CD4-positive, alpha-beta memory T cell (primary cell): ENCODE data around the gene CUX1. TPM values are rescaled to one million over a fixed set of nuclear protein-coding genes. Genes with fewer than 3 reads are reported as not detected.

Experiments
- CTCF ChIA-PET: fragments of 350-600 bp; sonication (Branson Sonifier 250); formaldehyde crosslinking; loops from one replicate; lab custom pipeline; 2021; ENCODE audit warnings: inconsistent platforms; ENCODE audit not compliant: partially characterized antibody; lab: Charles Lee
- POLR2A ChIA-PET: fragments of 350-600 bp; sonication (Branson Sonifier 250); formaldehyde crosslinking; loops from one replicate; lab custom pipeline; 2021; ENCODE audit not compliant: partially characterized antibody; lab: Charles Lee
- DNase-seq, 5 donors: peaks; one replicate each; pipeline versions ENCODE4 v3.0.0 to v3.0.0-alpha.2; 2020 to 2022; ENCODE audit warnings: mixed read lengths in 1 of 5
- H3K27ac ChIP-seq: one replicate; pipeline ENCODE4 v1.7.0; 2013; ENCODE audit warnings: low read depth, low read length
- H3K27me3 ChIP-seq: 2 replicates; pipeline ENCODE4 v1.7.0; 2013; ENCODE audit warnings: mild to moderate bottlenecking, low read length, moderate library complexity; ENCODE audit not compliant: insufficient read depth
- H3K36me3 ChIP-seq: 2 replicates; pipeline ENCODE4 v1.7.0; 2013; ENCODE audit warnings: mild to moderate bottlenecking, low read length, moderate library complexity; ENCODE audit not compliant: insufficient read depth
- H3K4me1 ChIP-seq: 2 replicates; pipeline ENCODE4 v1.7.0; 2013; ENCODE audit warnings: mild to moderate bottlenecking, low read length, moderate library complexity; ENCODE audit not compliant: insufficient read depth
- H3K4me3 ChIP-seq, 2 donors: one replicate each; pipeline ENCODE4 v1.7.0; 2013; ENCODE audit warnings: low read length in 2 of 2, mild to moderate bottlenecking in 1 of 2
- H3K9me3 ChIP-seq, 2 donors: one replicate each; pipeline ENCODE4 v1.7.0; 2013; ENCODE audit warnings: low read length in 2 of 2, control low read depth in 1 of 2; ENCODE audit not compliant: control insufficient read depth in 1 of 2
- H3K27ac Mint-ChIP-seq, 7 donors: one replicate each; pipeline ENCODE4 v1.8.0; 2020 to 2021; ENCODE audit warnings: mixed read lengths in 7 of 7, mild to moderate bottlenecking in 6 of 7, inconsistent platforms in 3 of 7, moderate library complexity in 3 of 7
- H3K27me3 Mint-ChIP-seq, 2 donors: one replicate each; pipeline ENCODE4 v1.8.0; 2020 to 2021; ENCODE audit warnings: mixed read lengths in 2 of 2
- H3K36me3 Mint-ChIP-seq, 2 donors: one replicate each; pipeline ENCODE4 v1.8.0; 2020 to 2021; ENCODE audit warnings: mixed read lengths in 2 of 2, inconsistent platforms in 1 of 2, mild to moderate bottlenecking in 1 of 2
- H3K4me1 Mint-ChIP-seq, 4 donors: one replicate each; pipeline ENCODE4 v1.8.0; 2020 to 2021; ENCODE audit warnings: mixed read lengths in 4 of 4, mild to moderate bottlenecking in 1 of 4
- H3K4me3 Mint-ChIP-seq, 8 donors: one replicate each; pipeline ENCODE4 v1.8.0; 2020 to 2021; ENCODE audit warnings: mixed read lengths in 8 of 8, mild to moderate bottlenecking in 7 of 8, moderate library complexity in 6 of 8, inconsistent platforms in 3 of 8
- H3K9me3 Mint-ChIP-seq, 8 donors: one replicate each; pipeline ENCODE4 v1.8.0; 2020 to 2021; ENCODE audit warnings: mixed read lengths in 8 of 8, mild to moderate bottlenecking in 5 of 8, inconsistent platforms in 3 of 8, moderate library complexity in 1 of 8
- intact Hi-C: fragments of 100-400 bp; cut with micrococcal nuclease; formaldehyde crosslinking; loops from one replicate; pipeline ENCODE4 v1.15.1; 2023
- polyA plus RNA-seq, 2 donors: library from polyadenylated mRNA; unstranded; fragments of 300-500 nt; fragmentation: Illumina TruSeq; gene quantifications; one replicate each; pipeline ENCODE4 v1.2.3, GENCODE V29; 2021
- total RNA-seq, 2 experiments: library from RNA; stranded (reverse); gene quantifications; one replicate each; pipeline ENCODE4 v1.2.3, GENCODE V29; 2021

Gene CUX1
- total and polyA plus RNA-seq, 4 experiments from 2014 or later, result 2.1 to 47.6 (median 36.1) TPM

- no peak overlapping the region for H3K4me3 Mint-ChIP-seq
- Histone ChIP-seq H3K4me3 (no peak overlapping the region), H3K27me3 (no peaks in the 10 kb centered on the region), H3K36me3 (no peaks in the 10 kb centered on the region), H3K4me1 (no peaks in the 10 kb centered on the region), H3K27ac (no peak overlapping the region), H3K9me3 (no peaks in the 10 kb centered on the region)
- H3K27me3 Mint-ChIP-seq, result no peaks in the 10 kb centered on the region
- ChIA-PET POLR2A (no interaction called here), CTCF (interaction anchor here (1.0 kb wide), 1 partner anchor 12 kb away, joined by 3 read pairs; no protein-coding TSS in a partner anchor)
- H3K4me1 Mint-ChIP-seq, result peaks cover 0 to 3% (median 0%) of the 10 kb centered on the region in 4 donors
- H3K27ac Mint-ChIP-seq, result no peak overlapping the region
- no peak for DNase-seq
- no peaks in the 10 kb centered on the region for H3K9me3 Mint-ChIP-seq
- H3K36me3 Mint-ChIP-seq, result peaks cover 21 to 31% of the 10 kb centered on the region in 2 donors
- intact Hi-C loops, result no loop called here
These were observed 431.3 kb downstream of the CUX1 start for GRCh38 chr7:102248456-102249395.

GRCh38 chr7:102251531-102252365, 434.3 kb downstream of the CUX1 start:
- Mint-ChIP-seq H3K4me1 (peaks cover 0 to 3% (median 0%) of the 10 kb centered on the region in 4 donors), H3K36me3 (peaks cover 18 to 33% of the 10 kb centered on the region in 2 donors), H3K27ac (peak overlapping the region in 1 of 7 donors; percentile 3), H3K9me3 (peaks cover 0 to 2% (median 0%) of the 10 kb centered on the region in 8 donors), H3K27me3 (no peaks in the 10 kb centered on the region), H3K4me3 (no peak overlapping the region)
- Histone ChIP-seq H3K36me3 (no peaks in the 10 kb centered on the region), H3K4me3 (no peak overlapping the region), H3K4me1 (no peaks in the 10 kb centered on the region), H3K9me3 (no peaks in the 10 kb centered on the region), H3K27me3 (no peaks in the 10 kb centered on the region), H3K27ac (no peak overlapping the region)
- DNase-seq, result no peak
- POLR2A ChIA-PET, result no interaction called here
- CTCF ChIA-PET, result interaction anchor here (1.4 to 1.7 kb wide), 3 partner anchors 15 to 709 kb away, joined by 3 to 4 read pairs (median 3); no protein-coding TSS in a partner anchor
- intact Hi-C loops, result no loop called here

- H3K27ac ChIP-seq, result no peak overlapping the region
- Mint-ChIP-seq H3K27ac (no peak overlapping the region), H3K4me3 (no peak overlapping the region), H3K4me1 (peaks cover 0 to 3% (median 0%) of the 10 kb centered on the region in 4 donors), H3K36me3 (peaks cover 13 to 26% of the 10 kb centered on the region in 2 donors), H3K9me3 (peaks cover 0 to 2% (median 0%) of the 10 kb centered on the region in 8 donors), H3K27me3 (no peaks in the 10 kb centered on the region)
- CTCF ChIA-PET, result interaction anchor here (1.4 to 1.8 kb wide), 4 partner anchors 15 to 710 kb away, joined by 3 to 4 read pairs (median 4); no protein-coding TSS in a partner anchor
- no peaks in the 10 kb centered on the region for H3K4me1 ChIP-seq
- no peaks in the 10 kb centered on the region for H3K9me3 ChIP-seq
- no peaks in the 10 kb centered on the region for H3K36me3 ChIP-seq
- no peaks in the 10 kb centered on the region for H3K27me3 ChIP-seq
- DNase-seq, result no peak
- intact Hi-C loops, result no loop called here
- POLR2A ChIA-PET, result no interaction called here
- no peak overlapping the region for H3K4me3 ChIP-seq
These were observed 435.0 kb downstream of the CUX1 start for GRCh38 chr7:102252366-102252982.

GRCh38 chr7:102253066-102253972, 435.9 kb downstream of the CUX1 start:
- Histone ChIP-seq H3K36me3 (no peaks in the 10 kb centered on the region), H3K4me1 (no peaks in the 10 kb centered on the region), H3K27ac (no peak overlapping the region), H3K9me3 (no peaks in the 10 kb centered on the region), H3K27me3 (no peaks in the 10 kb centered on the region), H3K4me3 (no peak overlapping the region)
- DNase-seq, result no peak
- peaks cover 0 to 2% (median 0%) of the 10 kb centered on the region in 8 donors for H3K9me3 Mint-ChIP-seq
- H3K27me3 Mint-ChIP-seq, result no peaks in the 10 kb centered on the region
- H3K4me3 Mint-ChIP-seq, result no peak overlapping the region
- CTCF ChIA-PET, result interaction anchor here (1.4 to 1.8 kb wide), 4 partner anchors 16 to 711 kb away, joined by 3 to 4 read pairs (median 4); no protein-coding TSS in a partner anchor
- intact Hi-C loops, result no loop called here
- peaks cover 0 to 3% (median 0%) of the 10 kb centered on the region in 4 donors for H3K4me1 Mint-ChIP-seq
- peaks cover 13 to 26% of the 10 kb centered on the region in 2 donors for H3K36me3 Mint-ChIP-seq
- H3K27ac Mint-ChIP-seq, result peak overlapping the region in 1 of 7 donors; percentile 32
- POLR2A ChIA-PET, result no interaction called here

- intact Hi-C loops, result no loop called here
- no peaks in the 10 kb centered on the region for H3K27me3 Mint-ChIP-seq
- H3K4me1 ChIP-seq, result no peaks in the 10 kb centered on the region
- H3K4me3 Mint-ChIP-seq, result no peak overlapping the region
- no peaks in the 10 kb centered on the region for H3K36me3 ChIP-seq
- H3K9me3 Mint-ChIP-seq, result peaks cover 0 to 2% (median 0%) of the 10 kb centered on the region in 8 donors
- ChIA-PET POLR2A (no interaction called here), CTCF (interaction anchor here (1.4 to 1.8 kb wide), 2 partner anchors 17 to 650 kb away, joined by 3 to 4 read pairs; no protein-coding TSS in a partner anchor)
- H3K9me3 ChIP-seq, result no peaks in the 10 kb centered on the region
- H3K36me3 Mint-ChIP-seq, result peaks cover 13 to 26% of the 10 kb centered on the region in 2 donors
- DNase-seq, result no peak
- H3K27me3 ChIP-seq, result no peaks in the 10 kb centered on the region
- H3K27ac Mint-ChIP-seq, result peak overlapping the region in 1 of 7 donors; percentile 32
- H3K4me3 ChIP-seq, result no peak overlapping the region
- no peak overlapping the region for H3K27ac ChIP-seq
- H3K4me1 Mint-ChIP-seq, result peaks cover 0 to 3% (median 0%) of the 10 kb centered on the region in 4 donors
These were observed 436.5 kb downstream of the CUX1 start for GRCh38 chr7:102253973-102254370.

- H3K4me1 Mint-ChIP-seq, result peaks cover 0 to 3% (median 0%) of the 10 kb centered on the region in 4 donors
- no peak for DNase-seq
- CTCF ChIA-PET, result interaction anchor here (1.4 kb wide), 1 partner anchor 651 kb away, joined by 3 read pairs; no protein-coding TSS in a partner anchor
- Histone ChIP-seq H3K9me3 (no peaks in the 10 kb centered on the region), H3K27me3 (no peaks in the 10 kb centered on the region), H3K36me3 (no peaks in the 10 kb centered on the region), H3K27ac (no peak overlapping the region), H3K4me3 (no peak overlapping the region), H3K4me1 (no peaks in the 10 kb centered on the region)
- H3K9me3 Mint-ChIP-seq, result peaks cover 0 to 2% (median 0%) of the 10 kb centered on the region in 8 donors
- H3K27ac Mint-ChIP-seq, result no peak overlapping the region
- H3K27me3 Mint-ChIP-seq, result no peaks in the 10 kb centered on the region
- POLR2A ChIA-PET, result no interaction called here
- peaks cover 10 to 23% of the 10 kb centered on the region in 2 donors for H3K36me3 Mint-ChIP-seq
- intact Hi-C loops, result no loop called here
- H3K4me3 Mint-ChIP-seq, result no peak overlapping the region
These were observed 437.1 kb downstream of the CUX1 start for GRCh38 chr7:102254521-102254920.
